Kidney capillary endothelial cell (primary cell): ENCODE results near the gene SIM2.
"Not testable (repeated sequence)": the region's sequence is repeated elsewhere in the genome, so short reads cannot be mapped to it uniquely, and the experiment has no call there.

Source experiments
- DNase-seq: peaks from one replicate; pipeline ENCODE4 v3.0.0-alpha.2; 2018; ENCODE audit warnings: low spot score

The SIM2 gene, protein sequence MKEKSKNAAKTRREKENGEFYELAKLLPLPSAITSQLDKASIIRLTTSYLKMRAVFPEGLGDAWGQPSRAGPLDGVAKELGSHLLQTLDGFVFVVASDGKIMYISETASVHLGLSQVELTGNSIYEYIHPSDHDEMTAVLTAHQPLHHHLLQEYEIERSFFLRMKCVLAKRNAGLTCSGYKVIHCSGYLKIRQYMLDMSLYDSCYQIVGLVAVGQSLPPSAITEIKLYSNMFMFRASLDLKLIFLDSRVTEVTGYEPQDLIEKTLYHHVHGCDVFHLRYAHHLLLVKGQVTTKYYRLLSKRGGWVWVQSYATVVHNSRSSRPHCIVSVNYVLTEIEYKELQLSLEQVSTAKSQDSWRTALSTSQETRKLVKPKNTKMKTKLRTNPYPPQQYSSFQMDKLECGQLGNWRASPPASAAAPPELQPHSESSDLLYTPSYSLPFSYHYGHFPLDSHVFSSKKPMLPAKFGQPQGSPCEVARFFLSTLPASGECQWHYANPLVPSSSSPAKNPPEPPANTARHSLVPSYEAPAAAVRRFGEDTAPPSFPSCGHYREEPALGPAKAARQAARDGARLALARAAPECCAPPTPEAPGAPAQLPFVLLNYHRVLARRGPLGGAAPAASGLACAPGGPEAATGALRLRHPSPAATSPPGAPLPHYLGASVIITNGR

GRCh38 chr21:36698981-36699545 is at the start of gene SIM2:
Gene SIM2, plus strand, starts transcription at chr21:36699115. Its CDS starts 632 bp downstream, at chr21:36699747.
- no peak for DNase-seq

GRCh38 chr21:36654324-36654723 is 44.6 kb upstream of the SIM2 start:
- no peak for DNase-seq

DNA sequence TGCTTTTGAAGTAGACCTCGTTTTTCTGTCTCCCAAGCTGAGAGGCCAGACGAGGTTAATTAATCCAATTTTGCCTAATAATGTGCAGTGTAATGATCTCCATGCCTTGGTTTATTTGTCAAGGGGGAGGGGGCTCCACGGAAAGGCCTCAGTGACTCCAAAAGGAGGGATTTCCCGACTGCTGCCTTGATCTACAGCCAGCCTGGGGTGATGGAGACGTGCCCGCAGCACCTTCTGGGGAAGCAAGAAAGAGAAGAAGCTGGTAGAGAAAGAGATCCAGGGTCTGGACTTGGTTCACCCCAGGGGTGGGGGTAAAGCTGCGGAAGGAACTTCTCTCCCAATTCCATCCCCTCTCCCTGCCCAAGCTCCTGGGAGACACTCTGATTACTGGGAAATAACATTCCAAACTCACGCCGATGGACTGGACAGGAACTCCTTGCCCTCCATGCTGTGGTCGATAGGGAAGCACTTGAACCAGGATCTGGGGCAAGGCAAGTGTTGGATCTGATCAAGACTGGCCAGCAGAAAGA is 44.1 kb upstream of the SIM2 start:
- no peak for DNase-seq

GRCh38 chr21:36656138-36656537 is 42.8 kb upstream of the SIM2 start:
- no peak for DNase-seq

- not testable (repeated sequence) for DNase-seq
Observed at GRCh38 chr21:36657290-36657689, 41.6 kb upstream of the SIM2 start.

DNA sequence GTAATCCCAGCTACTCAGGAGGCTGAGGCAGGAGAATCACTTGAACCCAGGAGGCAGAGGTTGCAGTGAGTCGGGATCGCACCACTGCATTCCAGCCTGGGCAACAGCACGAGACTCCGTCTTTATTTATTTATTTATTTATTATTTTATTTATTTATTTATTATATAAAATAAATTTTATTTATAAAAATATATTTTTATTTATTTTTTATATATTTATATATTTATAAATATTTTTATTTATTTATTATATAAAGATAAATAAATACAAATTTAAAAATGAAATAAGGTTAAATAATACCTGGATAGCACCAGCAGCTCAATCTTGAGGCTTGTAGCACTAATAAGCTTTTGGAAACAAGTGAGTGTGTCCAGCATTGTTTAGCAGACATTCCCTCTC is 40.9 kb upstream of the SIM2 start:
- no peak for DNase-seq

DNA sequence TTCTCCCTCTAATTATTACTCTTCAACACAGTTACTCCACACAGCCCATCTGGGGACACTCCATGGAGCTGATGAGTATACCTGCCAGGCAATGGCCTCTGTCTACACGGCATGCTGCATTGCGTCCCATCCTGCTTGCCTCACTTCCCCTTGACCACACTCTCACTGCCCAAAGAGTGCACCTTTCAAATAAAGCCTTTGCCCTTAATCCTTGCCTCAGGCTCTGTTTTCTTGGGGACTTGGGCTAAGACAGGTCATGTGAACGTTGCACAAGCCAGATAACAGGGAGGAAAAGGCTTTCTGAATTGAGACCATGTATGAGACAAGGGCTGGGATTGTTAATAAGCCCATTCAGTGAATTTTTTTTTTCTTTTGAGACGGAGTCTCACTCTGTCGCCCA is 40.0 kb upstream of the SIM2 start:
- DNase-seq, result no peak

GRCh38 chr21:36661511-36662309 is 37.2 kb upstream of the SIM2 start:
- peak; percentile 14 for DNase-seq

- no peak for DNase-seq
Observed at GRCh38 chr21:36663033-36663855, 35.7 kb upstream of the SIM2 start.

GRCh38 chr21:36664662-36664990 is 34.3 kb upstream of the SIM2 start:
- no peak for DNase-seq

DNA sequence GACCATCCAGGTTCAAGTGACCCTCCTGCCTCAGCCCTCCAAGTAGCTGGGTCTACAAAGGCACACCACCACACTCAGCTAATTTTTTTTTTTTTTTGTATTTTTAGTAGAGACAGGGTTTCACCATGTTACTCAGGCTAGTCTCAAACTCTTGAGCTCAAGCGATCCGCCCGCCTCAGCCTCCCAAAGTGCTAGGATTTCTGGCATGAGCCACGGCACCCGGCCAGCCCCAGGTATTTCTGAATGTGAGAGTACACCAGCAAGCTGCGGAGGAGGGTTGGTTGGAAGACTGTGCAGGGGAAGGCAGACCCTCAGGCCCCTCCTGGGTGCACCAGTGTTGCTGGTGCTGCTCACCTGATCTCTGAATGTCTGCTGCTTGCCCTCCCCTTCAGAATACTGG is 33.1 kb upstream of the SIM2 start:
- no peak for DNase-seq

DNA sequence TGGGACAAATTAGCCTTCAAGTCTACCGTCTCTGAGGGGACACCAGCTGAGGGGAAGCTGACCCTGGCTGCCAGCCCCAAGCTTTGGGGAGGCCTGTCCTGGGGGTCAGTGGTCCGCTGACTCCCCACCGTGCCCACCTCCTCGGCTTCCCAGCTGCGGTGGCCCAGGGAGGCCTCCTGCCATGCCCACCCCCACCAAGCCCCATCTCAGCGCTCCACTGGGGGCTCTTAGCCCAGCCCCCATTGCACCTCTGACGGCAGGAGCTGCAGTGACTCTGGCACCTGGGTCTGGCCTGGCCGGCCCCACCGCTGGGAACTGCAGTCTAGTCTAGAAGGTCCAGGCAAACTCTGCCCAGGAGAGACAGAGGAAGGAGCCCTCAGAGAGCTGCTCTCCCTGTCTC is 30.2 kb upstream of the SIM2 start:
- DNase-seq, result no peak

GRCh38 chr21:36671836-36672235 is 27.1 kb upstream of the SIM2 start:
- DNase-seq, result no peak

- not testable (repeated sequence) for DNase-seq
Observed at GRCh38 chr21:36672296-36672695, 26.6 kb upstream of the SIM2 start.

- no peak for DNase-seq
Observed at GRCh38 chr21:36672737-36673136, 26.2 kb upstream of the SIM2 start.

DNA sequence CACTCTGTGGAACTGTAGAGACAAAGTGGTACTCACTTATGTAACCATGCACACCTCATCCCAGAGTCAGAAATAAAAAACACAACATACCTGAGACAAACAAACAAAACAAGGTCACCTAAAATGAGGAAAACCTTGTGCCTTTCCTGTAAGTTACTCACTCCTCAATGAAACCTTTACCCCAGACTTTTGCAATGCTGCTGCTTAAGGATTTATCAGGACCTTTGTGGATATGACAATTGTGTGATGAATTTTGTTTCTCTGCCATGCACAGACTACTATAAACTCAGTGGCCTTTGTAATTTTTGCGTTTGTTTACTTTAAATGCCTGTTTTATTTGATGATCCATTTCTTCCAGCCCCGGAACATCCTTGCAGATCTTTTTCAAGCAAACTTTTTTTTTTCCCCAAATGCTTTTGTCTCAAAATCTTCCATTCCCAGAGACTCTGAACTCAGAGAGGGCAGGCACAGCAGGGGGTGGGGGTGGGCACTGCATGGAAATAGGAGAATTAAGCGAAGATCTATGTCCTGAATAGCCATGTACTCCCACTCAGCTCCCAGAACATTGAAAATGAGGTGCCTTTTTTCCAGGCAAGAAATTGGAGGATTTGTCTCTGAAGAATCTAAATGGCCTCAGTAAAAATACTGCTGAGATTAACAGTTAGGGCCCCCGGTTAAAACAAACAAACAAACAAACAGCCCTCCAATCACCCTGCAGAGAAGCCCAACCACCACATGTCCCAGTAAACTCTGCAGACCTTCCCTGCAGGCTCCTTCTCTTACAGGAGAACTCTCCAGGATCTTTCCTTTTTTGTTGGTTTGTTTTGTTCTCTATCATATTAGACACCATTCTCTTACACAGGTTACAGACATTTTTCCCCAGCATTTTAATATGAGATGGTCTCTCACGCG is 22.6 kb upstream of the SIM2 start:
- no peak for DNase-seq

DNA sequence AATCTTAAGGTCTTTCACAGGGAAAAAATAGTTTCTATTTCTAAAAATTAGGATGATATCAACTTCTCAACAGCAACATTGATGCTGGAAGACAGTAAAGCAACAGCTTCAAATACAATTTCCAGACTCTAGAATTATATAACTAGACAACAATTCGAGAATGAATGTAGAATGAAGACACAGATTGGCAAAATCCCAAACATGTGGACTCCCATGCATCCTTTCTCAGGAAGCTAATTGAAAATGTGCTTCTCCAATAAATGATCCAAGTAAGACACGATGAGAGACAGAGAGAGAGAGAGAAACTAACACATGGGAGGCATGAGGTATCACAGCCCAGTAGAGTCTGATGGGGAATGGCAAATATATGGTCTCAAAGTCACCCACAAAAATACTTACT is 21.5 kb upstream of the SIM2 start:
- DNase-seq, result no peak

DNA sequence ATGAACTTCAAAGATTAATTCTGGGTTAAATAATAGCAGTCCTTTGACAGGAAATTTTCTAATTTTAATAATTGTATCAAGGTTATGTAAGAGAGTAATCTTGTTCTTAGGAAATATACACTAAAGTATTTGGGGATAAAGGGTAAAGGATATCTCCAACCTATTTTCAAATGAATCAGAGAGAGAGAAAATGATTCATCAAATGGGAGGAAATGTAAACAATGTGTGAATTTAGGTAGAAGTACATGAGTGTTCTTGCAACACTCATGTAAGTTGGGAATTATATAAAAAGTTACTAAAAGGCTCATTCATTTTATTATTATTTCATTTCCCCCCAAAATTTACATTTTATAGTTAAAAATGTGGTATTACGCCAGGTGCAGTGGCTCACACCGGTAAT is 20.4 kb upstream of the SIM2 start:
- no peak for DNase-seq

DNA sequence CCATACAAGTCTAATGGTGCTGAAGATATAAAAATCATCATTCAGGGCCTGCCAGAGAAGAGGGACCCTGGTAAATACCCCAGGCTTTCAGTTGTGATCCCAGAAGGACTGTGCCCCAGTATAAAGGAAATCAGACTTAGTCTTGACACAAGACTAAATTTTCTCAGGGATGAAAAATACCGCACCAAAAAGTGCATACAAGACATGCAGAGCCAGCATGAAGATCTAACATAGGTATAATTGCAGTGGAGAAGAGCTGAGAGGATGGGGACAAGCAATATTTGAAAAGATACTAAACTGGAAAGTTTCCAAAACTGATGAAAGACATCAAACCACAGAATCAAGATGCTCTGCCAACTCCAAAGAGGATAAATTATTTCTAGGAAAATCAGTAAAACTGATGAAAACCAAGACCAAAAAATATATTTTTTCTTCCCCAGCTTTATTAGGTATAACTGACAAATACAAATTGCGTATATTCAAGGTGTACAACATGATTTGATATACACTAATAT is 17.7 kb upstream of the SIM2 start:
- DNase-seq, result no peak
